GM18867 (cell line): ENCODE results near the gene TBC1D1.

ENCODE experiments used
- ATAC-seq: cut with Tn5 transposase; IDR thresholded peaks from one replicate; pipeline ENCODE4 v1.9.1; 2021; ENCODE audit warnings: mild to moderate bottlenecking, moderate library complexity; ENCODE audit not compliant: unreplicated experiment

TBC1D1 gene

GRCh38 chr4:38161208-38162113, 270.6 kb downstream of the TBC1D1 start:
- no peak for ATAC-seq

DNA sequence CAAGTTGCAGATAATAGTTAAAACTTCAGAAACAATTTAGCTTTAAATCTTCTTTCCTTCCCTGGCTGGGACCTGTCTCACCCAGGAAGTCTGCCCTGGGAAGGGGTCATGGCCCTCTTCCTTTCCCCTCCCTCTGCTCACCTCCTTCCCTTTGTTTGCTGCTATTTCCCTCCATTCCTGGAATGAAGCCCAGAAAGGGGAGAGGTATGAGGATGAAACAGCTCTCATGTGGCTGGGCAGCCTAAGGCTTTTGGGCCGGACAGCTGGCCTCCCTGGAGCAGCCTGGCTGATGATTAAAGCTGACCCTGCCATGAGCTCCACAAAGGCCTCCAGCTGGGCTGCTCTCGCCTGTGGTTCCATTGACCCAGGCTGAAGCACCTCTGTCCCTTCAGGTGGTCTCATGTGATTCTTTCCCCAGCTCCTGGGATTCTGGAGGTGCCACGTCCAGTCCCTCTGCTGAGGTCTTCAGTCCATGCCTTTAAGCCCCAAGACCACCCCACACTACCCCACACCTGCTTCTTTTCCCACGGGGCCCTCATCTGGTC, 271.4 kb downstream of the TBC1D1 start:
- ATAC-seq = no peak

DNA sequence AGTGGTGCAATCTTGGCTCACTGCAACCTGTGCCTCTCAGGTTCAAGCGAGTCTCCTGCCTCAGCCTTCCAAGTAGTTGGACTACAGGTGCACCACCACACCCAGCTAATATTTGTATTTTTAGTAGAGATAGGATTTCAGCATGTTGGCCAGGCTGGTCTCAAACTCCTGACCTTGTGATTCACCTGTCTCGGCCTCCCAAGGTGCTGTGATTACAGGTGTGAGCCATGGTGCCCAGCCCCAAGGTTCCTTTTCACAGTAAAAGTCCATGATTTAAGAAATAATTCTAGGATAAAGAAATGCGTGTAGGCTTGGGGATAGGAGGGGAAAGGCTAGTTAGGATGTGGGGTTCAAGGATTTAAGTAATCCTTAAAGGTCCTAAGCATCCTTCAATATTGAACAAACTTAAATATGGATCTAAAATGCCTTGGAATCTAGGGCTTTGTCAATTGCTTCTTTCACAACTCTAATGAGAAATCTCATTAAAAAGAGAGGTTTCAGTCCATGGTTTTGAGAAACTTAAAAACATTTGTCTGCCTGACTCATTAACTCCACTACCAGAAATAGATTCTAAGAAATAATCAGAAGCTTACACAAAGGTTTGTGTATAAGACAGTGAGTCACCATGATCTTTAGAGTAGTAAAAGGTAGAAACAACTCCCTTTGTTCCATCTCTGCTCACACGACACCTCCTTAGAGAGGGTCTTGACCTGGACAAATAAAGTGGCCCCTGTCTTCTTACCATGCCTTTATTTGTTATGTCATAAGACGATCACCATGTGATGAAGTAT, 272.5 kb downstream of the TBC1D1 start:
- ATAC-seq = no peak

GRCh38 chr4:38164346-38164745, 273.5 kb downstream of the TBC1D1 start:
- no peak for ATAC-seq

GRCh38 chr4:38166082-38166481, 275.2 kb downstream of the TBC1D1 start:
- ATAC-seq = no peak

DNA sequence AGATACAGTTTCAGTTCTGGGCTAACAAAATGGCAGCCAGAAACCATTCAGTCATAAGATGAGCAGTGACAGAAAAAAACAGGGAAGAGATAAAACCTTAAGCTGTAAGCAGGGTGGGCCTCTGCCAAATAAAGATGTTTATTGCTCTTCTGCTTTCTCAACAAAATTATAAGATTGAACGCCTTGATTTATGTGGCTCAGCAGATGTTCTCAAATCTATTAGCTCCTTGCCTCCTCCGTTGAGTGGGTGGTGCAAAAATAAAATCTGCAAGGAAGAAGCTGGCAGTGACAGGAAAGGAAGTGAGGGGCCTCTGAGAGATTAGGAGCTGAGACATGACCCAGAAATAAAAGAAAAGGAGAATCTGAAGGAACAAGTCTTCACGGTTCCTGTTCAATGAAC, 275.9 kb downstream of the TBC1D1 start:
- no peak for ATAC-seq

- ATAC-seq = no peak
Observed at GRCh38 chr4:38167973-38168372, 277.1 kb downstream of the TBC1D1 start.

DNA sequence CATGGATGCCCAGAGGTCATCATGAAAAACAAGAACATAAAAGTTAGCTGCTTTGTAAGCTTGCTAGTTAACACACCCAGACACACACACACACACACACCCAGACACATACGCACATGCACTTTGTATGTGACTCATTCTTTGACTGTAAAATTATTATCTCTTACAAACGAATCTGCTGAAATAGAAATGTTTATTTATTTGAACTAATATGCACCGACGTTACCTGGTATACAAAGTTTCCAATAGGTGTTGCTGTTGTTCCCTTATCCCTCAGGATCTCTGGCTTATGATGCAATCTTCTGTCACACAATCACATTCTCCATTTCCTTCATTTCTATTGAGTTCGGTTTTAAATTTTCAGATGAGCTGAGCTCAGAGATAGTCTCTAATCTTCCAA, 278.6 kb downstream of the TBC1D1 start:
- no peak for ATAC-seq

GRCh38 chr4:38170338-38171169, 279.7 kb downstream of the TBC1D1 start:
- no peak for ATAC-seq

DNA sequence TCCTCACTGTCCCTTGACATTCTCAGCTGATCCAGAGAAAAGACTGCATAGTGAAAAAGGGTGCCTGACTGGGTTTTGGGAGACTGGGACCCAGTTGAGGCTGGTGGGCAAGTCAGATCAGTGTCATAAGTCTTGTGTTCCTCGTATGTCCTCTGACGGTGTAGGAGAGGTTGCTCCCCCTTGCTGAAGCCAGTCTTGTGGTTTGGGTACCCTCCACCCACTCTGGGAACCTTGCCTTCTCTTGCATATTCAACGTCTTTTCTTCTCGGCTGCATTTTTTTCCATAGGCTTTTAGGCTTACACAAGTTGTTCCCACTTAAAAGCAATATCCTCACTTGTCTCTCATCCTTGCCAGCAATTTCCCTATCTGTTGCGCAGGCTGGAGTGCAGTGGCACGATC, 281.2 kb downstream of the TBC1D1 start:
- ATAC-seq = no peak

DNA sequence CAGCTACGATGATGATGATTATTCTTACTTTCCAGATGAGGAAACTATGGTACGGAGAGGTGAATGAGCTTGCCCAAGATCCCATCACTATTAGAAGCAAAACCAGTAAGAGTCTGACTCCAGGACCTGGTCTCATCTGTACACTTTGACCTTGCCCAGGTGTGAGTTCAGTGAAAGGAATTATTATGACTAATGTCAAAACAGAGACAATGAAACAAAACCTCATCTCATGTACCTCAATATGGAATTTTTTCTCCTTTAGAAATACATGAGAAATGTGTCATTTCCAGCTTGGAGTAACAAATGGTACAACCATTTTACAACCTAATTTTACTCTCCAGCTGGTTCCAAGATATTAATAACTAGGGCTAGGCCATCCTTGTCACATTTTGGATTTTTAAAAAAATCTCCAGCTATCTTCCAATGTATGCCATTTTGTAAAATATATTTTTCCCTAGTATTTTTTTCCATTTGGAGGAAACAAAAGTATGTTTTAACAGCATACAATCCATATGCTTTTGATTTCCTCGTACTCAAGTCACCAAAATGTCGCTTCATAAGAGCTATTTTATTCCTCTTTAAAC, 283.1 kb downstream of the TBC1D1 start:
- no peak for ATAC-seq

- no peak for ATAC-seq
Observed at GRCh38 chr4:38174801-38175200, 283.9 kb downstream of the TBC1D1 start.

DNA sequence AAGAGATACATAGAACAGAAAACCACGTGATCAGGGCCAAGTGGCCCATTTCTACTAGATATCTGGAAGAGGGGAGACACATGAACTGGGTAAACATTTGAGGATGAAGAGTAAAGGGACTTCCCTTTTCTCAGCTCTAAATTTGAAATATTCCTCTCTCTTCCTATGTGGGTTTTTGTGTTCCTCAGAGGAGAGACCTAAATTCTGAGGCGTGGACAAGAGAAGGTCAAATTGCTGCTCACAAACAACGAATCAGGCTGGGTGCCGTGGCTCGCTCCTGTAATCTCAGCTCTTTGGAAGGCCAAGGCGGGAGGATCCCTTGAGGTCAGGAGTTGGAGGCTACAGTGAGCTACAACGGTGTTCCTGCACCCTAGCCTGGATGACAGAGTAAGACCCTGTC, 285.3 kb downstream of the TBC1D1 start:
- ATAC-seq = no peak

- no peak for ATAC-seq
Observed at GRCh38 chr4:38177035-38177546, 286.2 kb downstream of the TBC1D1 start.

GRCh38 chr4:38177641-38178391, 286.9 kb downstream of the TBC1D1 start:
- no peak for ATAC-seq

GRCh38 chr4:38178392-38178995, 287.6 kb downstream of the TBC1D1 start:
- ATAC-seq = no peak

DNA sequence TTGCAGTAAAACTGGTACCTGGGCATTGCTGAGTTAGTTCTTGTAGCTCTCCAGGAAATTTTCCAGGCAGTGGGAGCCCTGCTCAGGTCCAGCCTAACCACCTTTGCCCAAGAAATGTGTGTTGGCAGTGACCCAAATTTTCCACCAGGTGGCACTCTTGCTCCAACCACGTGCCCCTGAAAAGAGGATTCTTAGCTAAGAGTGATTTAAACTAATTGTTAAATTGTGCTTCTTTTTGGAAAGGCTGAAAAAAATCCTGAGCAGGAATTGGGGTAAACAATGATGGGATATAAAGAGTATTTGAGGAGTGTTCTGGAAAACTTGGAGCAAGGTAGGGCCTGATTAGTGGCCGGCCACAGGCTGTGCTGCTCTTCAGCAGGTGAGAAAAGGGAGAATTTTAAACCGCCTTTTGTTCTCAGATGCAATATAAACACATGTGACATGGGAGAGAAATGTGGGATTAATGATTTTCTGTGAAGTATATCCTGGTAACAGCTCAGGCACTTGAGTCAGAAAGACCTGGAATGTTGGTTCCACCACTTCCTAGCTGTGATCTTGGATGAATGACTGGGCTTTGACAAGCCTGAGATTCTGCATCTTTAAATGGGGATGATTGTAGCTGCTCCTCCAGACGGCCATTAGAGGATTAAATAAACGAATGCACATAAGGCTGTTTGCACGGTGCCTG, 288.9 kb downstream of the TBC1D1 start:
- ATAC-seq = peak; percentile 49

- no peak for ATAC-seq
Observed at GRCh38 chr4:38180456-38180855, 289.6 kb downstream of the TBC1D1 start.

- no peak for ATAC-seq
Observed at GRCh38 chr4:38181286-38181685, 290.4 kb downstream of the TBC1D1 start.
